Esophagus muscularis mucosa (tissue), 4 donors: ENCODE measurements around the gene RETREG1.

ENCODE experiments used
- EP300 ChIP-seq: sonication (generic); formaldehyde crosslinking; IDR thresholded peaks from one replicate; pipeline ENCODE4 v1.6.1; 2017; ENCODE audit warnings: antibody characterized with exemption
- POLR2A ChIP-seq: fragments of 450-650 bp; IDR thresholded peaks from one replicate; pipeline ENCODE4 v1.6.1; 2017; ENCODE audit warnings: antibody characterized with exemption, moderate library complexity, mild to moderate bottlenecking, low read depth
- POLR2AphosphoS5 ChIP-seq, 2 donors: sonication (generic); formaldehyde crosslinking; IDR thresholded peaks; one replicate each; pipeline ENCODE4 v1.6.1; 2017; ENCODE audit warnings: antibody characterized with exemption in 2 of 2
- TF ChIP-seq, protein P1 (sequence below), 3 experiments: fragments of 200-600 bp in 2 of 3; fragments of 450-650 bp in 1 of 3; sonication (generic) in 2 of 3; IDR thresholded peaks; one replicate each; pipeline ENCODE4 v1.5.1; 2017 to 2019; ENCODE audit warnings: antibody characterized with exemption in 3 of 3, mild to moderate bottlenecking in 2 of 3, moderate library complexity in 1 of 3

DNA sequence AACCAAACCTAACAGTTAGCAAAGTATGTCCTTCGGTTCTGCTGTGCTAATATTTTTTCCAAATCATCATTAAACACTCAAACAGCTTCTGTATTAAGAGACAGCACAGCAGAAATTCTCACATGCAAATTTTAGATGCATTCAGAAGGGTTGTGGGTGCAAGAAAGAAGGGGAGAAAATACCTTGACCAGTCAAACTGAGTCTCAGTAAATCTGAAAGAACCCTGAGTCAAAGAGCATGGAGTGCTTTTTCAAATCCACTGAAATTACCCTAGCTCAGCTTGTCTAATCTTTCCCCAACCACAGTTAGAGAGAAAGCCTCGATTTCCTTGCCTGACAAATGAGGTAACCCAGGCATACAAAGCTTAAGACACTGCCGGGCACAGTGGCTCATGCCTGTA is 55.1 kb downstream of the RETREG1 start:
- TF ChIP-seq POLR2AphosphoS5 (IDR thresholded peaks at IDR 0.05) (no peak), POLR2A (no peak), EP300 (no peak)
- TF ChIP-seq, protein P1, sequence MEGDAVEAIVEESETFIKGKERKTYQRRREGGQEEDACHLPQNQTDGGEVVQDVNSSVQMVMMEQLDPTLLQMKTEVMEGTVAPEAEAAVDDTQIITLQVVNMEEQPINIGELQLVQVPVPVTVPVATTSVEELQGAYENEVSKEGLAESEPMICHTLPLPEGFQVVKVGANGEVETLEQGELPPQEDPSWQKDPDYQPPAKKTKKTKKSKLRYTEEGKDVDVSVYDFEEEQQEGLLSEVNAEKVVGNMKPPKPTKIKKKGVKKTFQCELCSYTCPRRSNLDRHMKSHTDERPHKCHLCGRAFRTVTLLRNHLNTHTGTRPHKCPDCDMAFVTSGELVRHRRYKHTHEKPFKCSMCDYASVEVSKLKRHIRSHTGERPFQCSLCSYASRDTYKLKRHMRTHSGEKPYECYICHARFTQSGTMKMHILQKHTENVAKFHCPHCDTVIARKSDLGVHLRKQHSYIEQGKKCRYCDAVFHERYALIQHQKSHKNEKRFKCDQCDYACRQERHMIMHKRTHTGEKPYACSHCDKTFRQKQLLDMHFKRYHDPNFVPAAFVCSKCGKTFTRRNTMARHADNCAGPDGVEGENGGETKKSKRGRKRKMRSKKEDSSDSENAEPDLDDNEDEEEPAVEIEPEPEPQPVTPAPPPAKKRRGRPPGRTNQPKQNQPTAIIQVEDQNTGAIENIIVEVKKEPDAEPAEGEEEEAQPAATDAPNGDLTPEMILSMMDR (IDR thresholded peaks at IDR 0.05) = no peak
